HG03439 (cell line): ENCODE results near the gene SPACA1.

Experiments used
- ATAC-seq: cut with Tn5 transposase; IDR thresholded peaks from one replicate; pipeline ENCODE4 v1.9.1; 2021; ENCODE audit warnings: mild to moderate bottlenecking, moderate library complexity; ENCODE audit not compliant: unreplicated experiment

SPACA1 gene

GRCh38 chr6:88089708-88090107 lies 42.1 kb downstream of the SPACA1 start:
- ATAC-seq = no peak

- no peak for ATAC-seq
These were observed 58.2 kb downstream of the SPACA1 start for GRCh38 chr6:88105741-88106340.

- ATAC-seq = no peak
These were observed 59.6 kb downstream of the SPACA1 start for GRCh38 chr6:88107241-88107640.

GRCh38 chr6:88111991-88112390 lies 64.3 kb downstream of the SPACA1 start:
- no peak for ATAC-seq

DNA sequence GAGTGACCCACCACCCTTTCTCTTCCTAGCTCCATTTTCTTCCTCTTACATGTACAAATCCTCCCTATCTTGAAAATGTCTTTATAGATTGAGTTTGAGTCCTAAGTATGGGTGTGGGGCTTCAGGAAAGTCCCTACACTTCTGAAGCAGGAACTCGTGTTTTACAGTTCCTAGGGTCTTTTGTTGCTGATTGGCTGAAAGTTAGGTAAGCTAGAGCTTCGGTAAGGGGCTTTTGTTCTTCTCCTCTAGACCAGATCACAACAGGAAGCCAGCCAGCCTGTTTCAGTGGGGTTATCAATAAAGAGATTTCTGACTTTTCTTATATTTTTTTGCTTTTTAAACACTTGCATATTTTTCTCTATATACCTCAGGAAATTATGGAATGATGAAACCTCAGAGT lies 67.2 kb downstream of the SPACA1 start:
- ATAC-seq = no peak

DNA sequence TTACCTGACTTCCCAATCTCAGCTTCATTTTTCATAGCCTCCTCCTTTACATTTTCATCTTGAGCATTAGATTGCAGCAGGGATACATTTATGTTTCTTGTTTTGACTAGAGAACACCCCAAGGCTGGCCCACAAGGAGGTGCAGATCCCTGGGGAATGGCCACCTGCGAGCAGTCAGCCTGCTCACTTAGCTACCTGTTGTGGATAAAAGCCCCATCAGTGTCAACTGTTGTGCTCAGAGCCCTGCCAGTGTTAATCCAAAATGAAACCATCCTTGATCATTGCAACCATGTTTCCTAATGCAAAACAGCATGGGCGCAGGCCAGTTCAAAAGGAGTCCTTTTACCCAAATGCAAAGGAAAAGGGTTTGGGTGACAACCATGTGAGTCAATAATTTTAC lies 67.7 kb downstream of the SPACA1 start:
- no peak for ATAC-seq

DNA sequence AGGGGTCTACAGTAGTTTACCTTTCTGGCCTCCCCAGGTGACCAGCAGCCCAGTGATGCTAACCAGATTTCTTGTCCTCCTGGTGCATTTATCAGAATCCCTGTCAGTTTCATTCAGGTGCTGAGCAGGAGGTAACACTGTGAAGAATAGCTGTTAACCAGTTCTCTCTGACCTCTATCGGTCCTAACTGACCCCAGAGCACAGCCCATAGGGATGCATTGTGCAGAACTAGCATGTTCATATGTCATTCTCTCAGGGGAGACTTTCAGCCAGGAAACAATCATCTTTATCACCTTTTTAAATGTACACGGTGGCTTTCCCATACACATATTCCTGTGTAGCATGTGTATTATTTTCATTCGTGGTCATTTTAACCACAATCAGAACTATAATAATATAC lies 68.6 kb downstream of the SPACA1 start:
- no peak for ATAC-seq
